Stimulated activated naive CD8-positive, alpha-beta T cell treated with anti-CD3 and anti-CD28 coated beads, Interleukin-15, amount 100 ng/mL, for 72 hours (primary cell): Measurements from ENCODE around the gene MAP1B.
A peak's percentile ranks its signal among the peaks of the same experiment; 100 is the strongest.
"Not testable (repeated sequence)": the region's sequence is repeated elsewhere in the genome, so short reads cannot be mapped to it uniquely, and the experiment has no call there.

Experiments
- ATAC-seq: fragments of 150-1000 bp; cut with Tn5 transposase; 2 replicates; pipeline ENCODE4 v1.10.0; 2021; ENCODE audit warnings: mild to moderate bottlenecking, moderate library complexity
- DNase-seq, 2 donors: peaks; one replicate each; pipeline ENCODE4 v3.0.0; 2021 to 2022
- H3K27ac Mint-ChIP-seq, 2 donors: one replicate each; pipeline ENCODE4 v1.8.0; 2022; ENCODE audit warnings: mild to moderate bottlenecking in 2 of 2, mixed read lengths in 2 of 2, moderate library complexity in 2 of 2
- H3K27me3 Mint-ChIP-seq: one replicate; pipeline ENCODE4 v1.8.0; 2022; ENCODE audit warnings: mixed read lengths
- H3K4me1 Mint-ChIP-seq: one replicate; pipeline ENCODE4 v1.8.0; 2022; ENCODE audit warnings: mild to moderate bottlenecking, mixed read lengths
- H3K4me3 Mint-ChIP-seq, 2 donors: one replicate each; pipeline ENCODE4 v1.8.0; 2022; ENCODE audit warnings: mild to moderate bottlenecking in 2 of 2, mixed read lengths in 2 of 2, moderate library complexity in 1 of 2
- H3K9me3 Mint-ChIP-seq, 2 donors: one replicate each; pipeline ENCODE4 v1.8.0; 2022; ENCODE audit warnings: mixed read lengths in 2 of 2

The MAP1B gene

DNA sequence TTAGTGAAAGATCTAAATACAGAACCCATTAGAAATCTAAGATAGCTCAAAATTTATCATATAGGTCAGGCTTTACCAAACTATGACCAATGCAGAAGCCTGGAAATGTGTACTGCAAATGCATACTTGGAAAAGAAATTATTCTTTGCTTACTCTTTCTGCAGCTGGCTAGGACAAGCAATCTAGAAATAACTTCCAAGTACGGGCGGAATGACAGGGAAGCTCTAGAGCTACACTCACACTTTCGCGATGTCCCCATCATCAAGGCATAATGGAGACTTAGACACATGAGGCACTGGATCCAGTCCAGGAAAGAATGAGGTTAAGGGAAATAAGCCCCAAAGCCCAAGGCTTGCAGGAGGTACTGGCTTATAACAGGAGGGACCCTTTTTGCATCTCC, 22.4 kb upstream of the MAP1B start:
- no peaks in the 10 kb centered on the region for H3K9me3 Mint-ChIP-seq
- no peak overlapping the region for H3K27ac Mint-ChIP-seq
- H3K4me1 Mint-ChIP-seq = no peaks in the 10 kb centered on the region
- ATAC-seq = no peak
- peaks cover 51% of the 10 kb centered on the region for H3K27me3 Mint-ChIP-seq
- no peak for DNase-seq
- no peak overlapping the region for H3K4me3 Mint-ChIP-seq

DNA sequence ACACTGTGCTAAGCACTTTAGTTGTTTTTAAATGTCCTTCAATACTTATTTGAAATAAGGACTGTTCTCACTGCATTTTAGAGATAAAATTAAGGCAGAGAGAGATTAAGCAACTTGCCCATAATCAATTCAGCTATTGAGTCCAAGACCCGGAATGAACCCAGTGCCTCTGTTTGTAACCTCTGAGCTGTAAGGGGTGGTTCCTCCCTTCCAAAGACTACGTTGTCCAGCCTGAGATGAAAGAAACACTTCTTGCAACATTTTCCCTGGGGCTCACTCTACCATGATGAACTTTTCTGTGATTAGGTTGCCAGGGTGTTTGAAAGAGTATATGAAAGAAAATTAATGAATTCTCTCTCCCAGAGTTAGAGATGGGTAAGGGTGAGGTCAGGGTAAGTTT, 22.0 kb upstream of the MAP1B start:
- Mint-ChIP-seq H3K27ac (no peak overlapping the region), H3K27me3 (peaks cover 46% of the 10 kb centered on the region), H3K9me3 (no peaks in the 10 kb centered on the region), H3K4me1 (no peaks in the 10 kb centered on the region), H3K4me3 (no peak overlapping the region)
- ATAC-seq = no peak
- DNase-seq = no peak

DNA sequence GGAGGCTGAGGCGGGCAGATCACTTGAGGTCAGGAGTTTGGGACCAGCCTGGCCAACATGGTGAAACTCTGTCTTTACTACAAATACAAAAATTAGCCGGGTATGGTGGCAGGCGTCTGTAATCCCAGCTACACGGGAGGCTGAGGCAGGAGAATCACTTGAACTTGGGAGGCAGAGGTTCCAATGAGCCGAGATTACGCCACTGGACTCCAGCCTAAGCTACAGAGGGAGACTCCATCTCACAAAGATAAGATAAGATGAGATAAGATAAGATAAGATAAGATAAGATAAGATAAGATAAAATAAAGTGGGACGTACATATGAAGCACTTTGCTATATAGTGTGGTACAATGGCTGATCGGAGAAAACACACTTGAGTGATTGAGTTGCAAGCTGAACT, 17.6 kb upstream of the MAP1B start:
- H3K4me3 Mint-ChIP-seq, DNase-seq, H3K9me3 Mint-ChIP-seq, ATAC-seq, H3K27ac Mint-ChIP-seq, H3K4me1 Mint-ChIP-seq: not testable (repeated sequence)
- peaks cover 14% of the 10 kb centered on the region for H3K27me3 Mint-ChIP-seq

DNA sequence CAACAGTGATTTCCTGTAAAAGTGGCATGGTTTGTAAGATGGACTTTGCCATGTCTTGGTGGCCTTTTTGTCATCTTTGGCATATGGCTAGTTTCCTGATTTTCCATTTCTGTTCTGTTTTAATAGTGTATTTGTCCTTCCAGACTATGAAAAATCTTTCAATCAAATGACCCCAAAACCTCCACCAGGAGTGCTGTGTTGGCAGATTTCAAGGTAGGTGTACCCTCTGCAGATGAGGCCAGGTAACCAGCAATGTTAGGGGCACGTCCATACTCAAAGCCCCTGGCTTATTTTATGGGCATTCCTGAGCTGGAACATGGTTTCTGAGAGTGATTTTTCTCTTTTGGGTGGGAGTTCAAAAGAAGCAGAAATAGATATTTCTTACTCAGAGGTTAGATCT, 15.2 kb upstream of the MAP1B start:
- no peak overlapping the region for H3K4me3 Mint-ChIP-seq
- H3K27me3 Mint-ChIP-seq = peaks cover 17% of the 10 kb centered on the region
- no peaks in the 10 kb centered on the region for H3K9me3 Mint-ChIP-seq
- no peak overlapping the region for H3K27ac Mint-ChIP-seq
- ATAC-seq = no peak
- no peaks in the 10 kb centered on the region for H3K4me1 Mint-ChIP-seq
- no peak for DNase-seq

GRCh38 chr5:72093217-72093616, 14.1 kb upstream of the MAP1B start:
- H3K27ac Mint-ChIP-seq = no peak overlapping the region
- no peaks in the 10 kb centered on the region for H3K9me3 Mint-ChIP-seq
- no peaks in the 10 kb centered on the region for H3K4me1 Mint-ChIP-seq
- H3K27me3 Mint-ChIP-seq = peaks cover 26% of the 10 kb centered on the region
- DNase-seq = no peak
- peak; percentile 45 for ATAC-seq
- no peak overlapping the region for H3K4me3 Mint-ChIP-seq

GRCh38 chr5:72093824-72094223, 13.5 kb upstream of the MAP1B start:
- ATAC-seq (peak; percentile 79), DNase-seq (no peak)
- Mint-ChIP-seq H3K9me3 (no peaks in the 10 kb centered on the region), H3K4me3 (no peak overlapping the region), H3K27me3 (peaks cover 26% of the 10 kb centered on the region), H3K27ac (no peak overlapping the region), H3K4me1 (no peaks in the 10 kb centered on the region)

- Mint-ChIP-seq H3K27ac (no peak overlapping the region), H3K4me3 (no peak overlapping the region), H3K27me3 (peaks cover 47% of the 10 kb centered on the region), H3K4me1 (no peaks in the 10 kb centered on the region), H3K9me3 (no peaks in the 10 kb centered on the region)
- ATAC-seq (no peak), DNase-seq (no peak)
Observed at GRCh38 chr5:72096602-72097188, 10.6 kb upstream of the MAP1B start.

DNA sequence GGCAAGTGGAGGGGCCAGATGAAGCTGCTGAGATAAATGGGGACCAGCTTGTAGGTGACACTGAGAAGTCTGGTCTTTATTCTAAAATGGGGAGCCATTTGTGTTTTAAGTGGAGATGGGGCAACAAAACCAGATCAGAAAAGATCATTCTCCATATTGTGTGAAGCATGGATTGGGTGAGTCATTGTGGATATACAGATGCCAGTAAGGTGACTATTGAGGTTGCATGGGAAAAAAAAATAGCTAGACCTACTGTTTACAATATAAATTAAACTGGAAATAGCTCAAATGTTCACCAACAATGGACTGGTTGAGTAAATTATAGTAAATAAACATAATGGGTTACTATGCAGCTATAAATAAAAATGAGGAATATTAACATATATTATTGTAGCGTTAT, 5.4 kb upstream of the MAP1B start:
- no peak for DNase-seq
- peaks cover 3% of the 10 kb centered on the region for H3K4me1 Mint-ChIP-seq
- peaks cover 0 to 7% of the 10 kb centered on the region in 2 donors for H3K9me3 Mint-ChIP-seq
- H3K27me3 Mint-ChIP-seq = peaks cover 66% of the 10 kb centered on the region
- H3K4me3 Mint-ChIP-seq = no peak overlapping the region
- H3K27ac Mint-ChIP-seq = no peak overlapping the region
- no peak for ATAC-seq

DNA sequence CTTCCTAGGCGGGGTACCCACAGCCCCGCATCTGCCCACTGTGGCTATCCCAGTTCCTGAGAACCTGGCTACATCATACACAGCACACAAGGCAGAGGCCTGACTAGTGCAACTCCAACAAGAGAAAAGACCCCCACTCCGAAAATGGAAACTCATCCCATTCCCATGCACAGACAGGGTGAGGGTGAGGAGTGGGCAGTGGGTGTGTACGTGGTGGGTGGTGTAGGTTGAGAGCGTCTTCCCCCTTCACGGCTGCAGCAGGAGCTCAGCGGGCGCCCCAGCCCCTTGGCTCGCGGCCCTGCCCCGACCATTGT, 501 bp upstream of the MAP1B start:
- Mint-ChIP-seq H3K27me3 (peaks cover 79% of the 10 kb centered on the region), H3K4me3 (peak overlapping the region; percentile 68 to 71), H3K9me3 (peaks cover 0 to 7% of the 10 kb centered on the region in 2 donors), H3K4me1 (peaks cover 12% of the 10 kb centered on the region), H3K27ac (no peak overlapping the region)
- DNase-seq = no peak
- no peak for ATAC-seq

GRCh38 chr5:72107901-72108201, 576 bp downstream of the MAP1B start:
- ATAC-seq (peak; percentile 56), DNase-seq (peak; percentile 3 to 17)
- H3K27ac Mint-ChIP-seq = peak overlapping the region in 1 of 2 donors; percentile 54
- H3K27me3 Mint-ChIP-seq = peaks cover 85% of the 10 kb centered on the region
- H3K4me3 Mint-ChIP-seq = peak overlapping the region; percentile 68 to 71
- peaks cover 0 to 7% of the 10 kb centered on the region in 2 donors for H3K9me3 Mint-ChIP-seq
- H3K4me1 Mint-ChIP-seq = peaks cover 12% of the 10 kb centered on the region

- Mint-ChIP-seq H3K4me3 (peak overlapping the region; percentile 86 to 90), H3K9me3 (peaks cover 0 to 7% of the 10 kb centered on the region in 2 donors), H3K27ac (peak overlapping the region; percentile 20 to 54), H3K27me3 (peaks cover 85% of the 10 kb centered on the region), H3K4me1 (peaks cover 12% of the 10 kb centered on the region)
- DNase-seq (peak; percentile 20 to 23), ATAC-seq (peak; percentile 66)
Observed at GRCh38 chr5:72108202-72109061, 1.2 kb downstream of the MAP1B start.

GRCh38 chr5:72109062-72109411, 1.8 kb downstream of the MAP1B start:
- no peak overlapping the region for H3K27ac Mint-ChIP-seq
- H3K4me1 Mint-ChIP-seq = peaks cover 12% of the 10 kb centered on the region
- peaks cover 88% of the 10 kb centered on the region for H3K27me3 Mint-ChIP-seq
- H3K9me3 Mint-ChIP-seq = peaks cover 0 to 6% of the 10 kb centered on the region in 2 donors
- H3K4me3 Mint-ChIP-seq = peak overlapping the region; percentile 86 to 90
- ATAC-seq (no peak), DNase-seq (no peak)

GRCh38 chr5:72109625-72110024, 2.4 kb downstream of the MAP1B start:
- H3K4me1 Mint-ChIP-seq = peaks cover 12% of the 10 kb centered on the region
- ATAC-seq = no peak
- peaks cover 0 to under 1% of the 10 kb centered on the region in 2 donors for H3K9me3 Mint-ChIP-seq
- DNase-seq = no peak
- no peak overlapping the region for H3K27ac Mint-ChIP-seq
- H3K4me3 Mint-ChIP-seq = no peak overlapping the region
- peaks cover 88% of the 10 kb centered on the region for H3K27me3 Mint-ChIP-seq

DNA sequence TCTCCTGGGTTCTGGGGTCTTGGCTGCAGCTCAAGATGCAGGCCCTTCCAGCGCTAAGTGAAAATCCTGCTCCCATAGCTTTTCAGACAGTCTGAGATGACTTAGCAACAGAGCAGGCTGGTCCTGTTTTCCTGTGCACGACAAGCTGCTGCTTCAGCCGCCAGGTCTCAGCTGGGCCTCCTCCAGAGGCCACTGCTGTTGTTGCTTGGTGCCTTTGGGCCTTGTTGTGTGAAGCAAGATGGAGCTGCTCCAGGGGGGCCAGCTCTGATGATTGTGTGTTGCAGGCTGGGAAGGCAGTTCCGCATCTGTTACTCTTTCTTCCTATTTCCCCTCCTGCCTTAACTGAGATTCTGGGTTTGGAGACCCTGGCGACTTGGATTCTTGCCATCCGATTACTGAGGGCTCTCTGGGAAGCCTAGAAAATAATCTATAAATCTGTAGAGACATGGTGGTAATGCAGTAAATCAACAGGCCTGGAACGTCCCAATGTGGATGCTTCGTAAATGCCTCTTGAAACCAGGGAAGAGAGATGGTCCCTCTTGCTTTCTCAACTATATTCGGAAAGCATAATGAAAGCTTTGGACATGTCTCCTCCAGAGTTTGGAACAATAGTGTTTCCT, 3.2 kb downstream of the MAP1B start:
- DNase-seq (no peak), ATAC-seq (no peak)
- no peak overlapping the region for H3K27ac Mint-ChIP-seq

GRCh38 chr5:72112389-72112788, 5.1 kb downstream of the MAP1B start:
- Mint-ChIP-seq H3K27ac (no peak overlapping the region), H3K9me3 (no peaks in the 10 kb centered on the region), H3K4me1 (peaks cover 6% of the 10 kb centered on the region), H3K27me3 (peaks cover 82% of the 10 kb centered on the region), H3K4me3 (no peak overlapping the region)
- ATAC-seq (no peak), DNase-seq (no peak)

More for the DNA sequence above, 3.2 kb downstream of the MAP1B start:
- H3K27me3 Mint-ChIP-seq = peaks cover 88% of the 10 kb centered on the region
- H3K4me1 Mint-ChIP-seq = peaks cover 12% of the 10 kb centered on the region
- no peaks in the 10 kb centered on the region for H3K9me3 Mint-ChIP-seq
- H3K4me3 Mint-ChIP-seq = no peak overlapping the region

DNA sequence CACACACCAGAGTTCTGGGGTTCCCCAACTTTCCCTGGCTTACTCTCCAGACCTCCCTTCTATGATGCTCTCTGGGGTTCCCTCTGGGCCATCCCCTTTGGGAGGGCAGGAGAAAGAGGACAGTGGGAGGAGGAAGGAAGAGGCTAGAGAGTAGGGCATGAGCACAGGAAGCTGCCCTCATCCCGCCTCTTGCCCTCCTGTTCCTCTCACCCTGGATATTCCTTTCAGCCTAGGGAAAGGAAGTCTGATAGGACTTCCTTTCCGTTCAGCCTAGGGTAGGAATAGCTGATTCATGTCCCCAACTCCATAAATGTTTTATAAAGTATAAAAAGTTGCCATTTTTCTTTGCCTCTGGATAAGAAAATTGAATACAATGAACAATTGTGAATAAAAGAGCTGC, 7.4 kb downstream of the MAP1B start:
- H3K9me3 Mint-ChIP-seq = no peaks in the 10 kb centered on the region
- H3K4me3 Mint-ChIP-seq = no peak overlapping the region
- no peaks in the 10 kb centered on the region for H3K4me1 Mint-ChIP-seq
- no peak overlapping the region for H3K27ac Mint-ChIP-seq
- no peak for ATAC-seq
- DNase-seq = no peak
- peaks cover 65% of the 10 kb centered on the region for H3K27me3 Mint-ChIP-seq
